Thoracic aorta (tissue), 2 donors: ENCODE measurements around the gene PARD3. TPM values are rescaled to one million over a fixed set of nuclear protein-coding genes. Genes with fewer than 3 reads are reported as not detected.

Experiments used
- ATAC-seq: fragments of 150-250 bp; one replicate; pipeline ENCODE4 v1.8.0; 2017; ENCODE audit warnings: low read depth; ENCODE audit not compliant: insufficient number of reproducible peaks, low FRiP score
- DNase-seq: peaks from one replicate; pipeline ENCODE4 v3.0.0-alpha.2; 2020; ENCODE audit warnings: low spot score
- H3K27ac ChIP-seq, 2 donors: fragments of 200-600 bp; sonication (generic); 1 replicate in 1 of 2; 2 replicates in 1 of 2; pipeline ENCODE4 v1.5.1; 2016; ENCODE audit warnings: mild to moderate bottlenecking in 2 of 2, moderate library complexity in 2 of 2
- H3K27me3 ChIP-seq: fragments of 200-600 bp; sonication (generic); replicated peaks from 2 replicates; pipeline ENCODE4 v1.6.0; 2016; ENCODE audit warnings: mild to moderate bottlenecking; ENCODE audit not compliant: insufficient read depth
- H3K36me3 ChIP-seq: fragments of 200-600 bp; sonication (generic); one replicate; pipeline ENCODE4 v1.5.1; 2016
- H3K4me1 ChIP-seq, 2 donors: fragments of 200-600 bp; sonication (generic); 1 replicate in 1 of 2; 2 replicates in 1 of 2; pipeline versions ENCODE4 v1.5.1 to v1.6.0; 2016; ENCODE audit warnings: low read depth in 2 of 2, mild to moderate bottlenecking in 1 of 2; ENCODE audit not compliant: control insufficient read depth in 1 of 2
- H3K4me3 ChIP-seq: fragments of 200-600 bp; sonication (generic); 2 replicates; pipeline ENCODE4 v1.5.1; 2016; ENCODE audit warnings: mild to moderate bottlenecking
- H3K9me3 ChIP-seq: fragments of 200-600 bp; sonication (generic); 2 replicates; pipeline ENCODE4 v1.5.1; 2016
- total RNA-seq, 2 donors: library from RNA; depleted of rRNA; stranded (reverse); fragments of >200 nt; gene quantifications; one replicate each; pipeline versions ENCODE4 v1.1.0 to v1.2.3, GENCODE V29; 2016
- TF ChIP-seq, protein P1 (sequence below): fragments of 200-600 bp; sonication (generic); IDR thresholded peaks from one replicate; pipeline ENCODE4 v1.5.1; 2019; ENCODE audit warnings: antibody characterized with exemption

PARD3 gene
- total RNA-seq, 2 donors from 2014 or later = 16.7 to 34.5 TPM

DNA sequence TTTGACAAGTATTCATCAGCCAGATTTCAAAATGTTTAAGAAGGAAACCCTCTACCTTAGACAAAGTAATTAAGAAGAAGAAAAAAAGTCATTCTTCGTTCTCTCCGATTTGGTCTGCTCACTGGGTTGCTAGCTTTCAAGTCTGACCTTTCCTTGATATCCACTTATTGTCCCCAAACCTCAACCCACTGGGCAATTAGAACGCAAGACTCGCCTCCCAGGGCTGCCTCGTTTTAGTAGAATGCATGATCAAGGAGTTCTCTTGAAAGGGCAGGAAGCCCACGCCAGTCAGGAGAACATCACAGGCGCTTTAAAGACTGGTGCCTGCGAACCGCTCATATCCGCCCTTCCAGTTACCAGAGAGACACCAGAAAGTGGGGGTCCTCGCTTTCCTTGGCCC lies 637.7 kb downstream of the PARD3 start:
- TF ChIP-seq, protein P1, sequence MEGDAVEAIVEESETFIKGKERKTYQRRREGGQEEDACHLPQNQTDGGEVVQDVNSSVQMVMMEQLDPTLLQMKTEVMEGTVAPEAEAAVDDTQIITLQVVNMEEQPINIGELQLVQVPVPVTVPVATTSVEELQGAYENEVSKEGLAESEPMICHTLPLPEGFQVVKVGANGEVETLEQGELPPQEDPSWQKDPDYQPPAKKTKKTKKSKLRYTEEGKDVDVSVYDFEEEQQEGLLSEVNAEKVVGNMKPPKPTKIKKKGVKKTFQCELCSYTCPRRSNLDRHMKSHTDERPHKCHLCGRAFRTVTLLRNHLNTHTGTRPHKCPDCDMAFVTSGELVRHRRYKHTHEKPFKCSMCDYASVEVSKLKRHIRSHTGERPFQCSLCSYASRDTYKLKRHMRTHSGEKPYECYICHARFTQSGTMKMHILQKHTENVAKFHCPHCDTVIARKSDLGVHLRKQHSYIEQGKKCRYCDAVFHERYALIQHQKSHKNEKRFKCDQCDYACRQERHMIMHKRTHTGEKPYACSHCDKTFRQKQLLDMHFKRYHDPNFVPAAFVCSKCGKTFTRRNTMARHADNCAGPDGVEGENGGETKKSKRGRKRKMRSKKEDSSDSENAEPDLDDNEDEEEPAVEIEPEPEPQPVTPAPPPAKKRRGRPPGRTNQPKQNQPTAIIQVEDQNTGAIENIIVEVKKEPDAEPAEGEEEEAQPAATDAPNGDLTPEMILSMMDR = no peak

DNA sequence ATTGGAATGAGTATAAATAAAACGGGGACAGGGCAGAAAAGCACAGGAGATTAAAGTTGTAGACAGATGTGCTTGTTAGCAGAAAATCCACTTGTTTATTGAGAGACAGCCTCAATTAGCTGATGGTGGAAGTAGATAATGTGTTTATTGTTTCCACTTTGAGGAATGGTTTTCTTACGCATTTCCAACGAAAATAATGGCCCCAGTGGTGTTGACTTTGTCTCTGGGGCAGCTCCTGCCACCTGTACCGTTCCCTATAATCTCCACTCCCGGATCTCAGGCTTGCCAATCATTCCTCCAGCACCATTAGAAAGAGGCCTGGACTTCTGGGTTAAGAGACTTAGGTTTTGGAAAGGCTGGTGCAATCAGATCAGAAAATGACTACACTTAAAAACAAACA lies 638.7 kb downstream of the PARD3 start:
- Histone ChIP-seq H3K36me3 (no peaks in the 10 kb centered on the region), H3K27me3 (no peaks in the 10 kb centered on the region), H3K4me3 (no peak overlapping the region), H3K4me1 (no peaks in the 10 kb centered on the region), H3K27ac (no peak overlapping the region), H3K9me3 (no peaks in the 10 kb centered on the region)
- DNase-seq = no peak
- ATAC-seq = no peak
- TF ChIP-seq, protein P1 = no peak

More for the DNA sequence above, 637.7 kb downstream of the PARD3 start:
- Histone ChIP-seq H3K27me3 (no peaks in the 10 kb centered on the region), H3K9me3 (no peaks in the 10 kb centered on the region), H3K4me1 (no peaks in the 10 kb centered on the region), H3K4me3 (no peak overlapping the region), H3K36me3 (no peaks in the 10 kb centered on the region), H3K27ac (no peak overlapping the region)
- ATAC-seq = no peak
- no peak for DNase-seq

DNA sequence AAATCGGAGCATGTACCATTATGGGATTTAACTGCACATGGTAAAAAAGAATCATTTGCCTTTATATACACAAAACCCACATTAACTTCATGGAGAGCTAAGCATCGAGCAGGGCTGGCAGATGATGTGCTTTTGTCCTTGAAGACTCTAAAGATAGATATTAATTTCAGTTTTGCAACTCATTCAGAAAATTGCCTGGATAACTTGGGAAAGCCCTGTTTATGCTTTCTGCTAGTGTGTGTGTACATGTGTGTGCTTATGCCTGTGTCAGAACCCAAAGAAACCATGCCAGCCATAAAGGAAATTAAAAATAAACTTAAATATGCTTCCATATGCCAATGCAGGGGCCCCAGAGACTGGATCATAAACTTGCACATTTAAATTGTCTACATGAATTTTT lies 640.0 kb downstream of the PARD3 start:
- DNase-seq (no peak), ATAC-seq (no peak)
- no peaks in the 10 kb centered on the region for H3K4me1 ChIP-seq
- H3K4me3 ChIP-seq = no peak overlapping the region
- no peaks in the 10 kb centered on the region for H3K27me3 ChIP-seq
- no peaks in the 10 kb centered on the region for H3K9me3 ChIP-seq
- no peaks in the 10 kb centered on the region for H3K36me3 ChIP-seq
- no peak overlapping the region for H3K27ac ChIP-seq
- TF ChIP-seq, protein P1 = no peak

DNA sequence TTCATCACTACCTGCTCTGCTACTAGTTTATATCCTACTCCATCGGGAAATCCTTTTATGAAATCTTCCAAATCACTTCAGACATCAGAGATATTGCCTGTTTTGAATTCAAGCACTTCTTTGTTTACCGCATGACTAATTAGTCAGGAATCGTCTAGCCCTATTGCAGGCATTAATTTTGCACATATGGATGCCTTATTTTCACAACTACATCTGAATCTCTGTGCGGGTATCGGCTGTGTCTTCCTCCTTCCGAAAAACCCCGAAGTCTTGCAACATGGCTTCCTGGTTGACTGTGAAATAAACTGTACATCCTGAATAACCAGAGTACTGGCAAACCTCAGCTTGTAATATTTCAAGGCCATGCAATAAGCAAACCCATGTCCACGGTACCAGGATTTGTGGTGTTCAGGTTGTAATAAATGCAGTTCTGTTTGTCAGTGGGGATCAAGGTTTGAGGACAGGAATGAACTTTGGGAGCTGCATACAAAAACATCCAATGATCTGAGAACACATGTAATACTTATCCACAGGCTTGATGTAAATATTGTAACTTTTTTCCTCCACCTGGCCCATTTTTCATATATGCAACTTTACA lies 642.1 kb downstream of the PARD3 start:
- no peak for DNase-seq
- no peak overlapping the region for H3K4me3 ChIP-seq
- H3K4me1 ChIP-seq = no peaks in the 10 kb centered on the region
- H3K27me3 ChIP-seq = no peaks in the 10 kb centered on the region
- no peaks in the 10 kb centered on the region for H3K36me3 ChIP-seq
- no peaks in the 10 kb centered on the region for H3K9me3 ChIP-seq
- no peak for ATAC-seq
- H3K27ac ChIP-seq = no peak overlapping the region
- TF ChIP-seq, protein P1 = no peak

DNA sequence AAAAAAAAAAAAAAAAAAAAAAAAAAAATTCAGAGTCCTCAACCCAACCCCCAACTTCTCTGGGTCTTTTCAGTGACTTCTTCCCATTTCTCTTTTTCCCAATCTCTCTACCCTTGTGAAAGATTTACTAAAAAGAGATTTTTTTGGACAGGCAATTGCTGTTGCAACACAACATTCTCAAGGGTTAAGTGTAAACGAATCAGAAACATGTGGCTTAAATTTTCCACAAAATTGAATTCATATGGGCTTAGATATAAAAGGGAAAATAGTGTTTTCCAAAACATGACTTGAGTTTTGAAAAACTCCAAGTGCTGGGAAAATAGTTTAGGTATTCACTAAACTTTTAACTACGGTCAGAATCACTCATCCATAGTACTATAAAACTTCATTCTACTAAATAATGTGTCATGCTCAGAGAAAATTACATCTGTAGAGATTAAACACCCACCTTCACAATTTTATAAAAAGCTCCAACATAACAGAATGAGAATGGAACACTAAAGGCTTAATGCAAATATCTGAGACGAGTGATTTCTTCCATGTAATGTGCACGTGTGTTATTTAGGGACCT lies 643.1 kb downstream of the PARD3 start:
- no peaks in the 10 kb centered on the region for H3K4me1 ChIP-seq
- H3K36me3 ChIP-seq = no peaks in the 10 kb centered on the region
- TF ChIP-seq, protein P1 = no peak
- no peak overlapping the region for H3K27ac ChIP-seq
- H3K9me3 ChIP-seq = no peaks in the 10 kb centered on the region
- ATAC-seq (no peak), DNase-seq (no peak)
- no peaks in the 10 kb centered on the region for H3K27me3 ChIP-seq
- H3K4me3 ChIP-seq = no peak overlapping the region
